HCT116 (cell line): ENCODE results near the gene PPP2R5B. TPM values are rescaled to one million over a fixed set of nuclear protein-coding genes. Genes with fewer than 3 reads are reported as not detected.

Source experiments
- ATAC-seq: fragments of 200-7000 bp; cut with Tn5 transposase; 2 replicates; pipeline ENCODE4 v1.9.1; 2020; ENCODE audit warnings: mild to moderate bottlenecking, moderate library complexity
- BruUV-seq: library from RNA; stranded (reverse); fragments of 400-500 nt; replicated peaks from 2 replicates; lab custom pipeline; 2021; lab: Mats Ljungman, UMichigan
- CTCF ChIA-PET: fragments of 300-600 bp; sonication (Branson Sonifier 250); formaldehyde crosslinking; loops from one replicate; lab custom pipeline; 2021; ENCODE audit warnings: antibody characterized with exemption; lab: Charles Lee
- POLR2A ChIA-PET: fragments of 300-600, 350-600 bp; sonication (Branson Sonifier 250); formaldehyde crosslinking; loops from one replicate; lab custom pipeline; 2021; ENCODE audit warnings: antibody characterized with exemption; lab: Charles Lee
- RAD21 ChIA-PET, 2 experiments: fragments of 300-600 bp; sonication (Branson Sonifier 250); formaldehyde crosslinking; loops; one replicate each; lab custom pipeline; 2023; ENCODE audit warnings: low total read pairs in 2 of 2; ENCODE audit not compliant: uncharacterized antibody in 2 of 2, unreplicated experiment in 2 of 2, low non-redundant PET in 1 of 2; lab: Charles Lee
- DNase-seq: peaks from one replicate; pipeline ENCODE4 v3.0.0-alpha.2; 2010; ENCODE audit warnings: low read depth, low spot score
- H2AFZ ChIP-seq: fragments of 200-600 bp; shearing (Covaris generic), sonication (generic); 2 replicates; pipeline ENCODE4 v1.6.1; 2017; ENCODE audit warnings: low read depth, mixed run types, mixed read lengths, antibody characterized with exemption, low read length; ENCODE audit not compliant: poor library complexity, severe bottlenecking
- H3K27ac ChIP-seq: 2 replicates; pipeline ENCODE4 v1.5.1; 2012; ENCODE audit warnings: low read depth, low read length
- H3K27me3 ChIP-seq: fragments of 200-600 bp; sonication (generic); 2 replicates; pipeline ENCODE4 v1.6.1; 2016; ENCODE audit warnings: mixed run types, low read length, mixed read lengths; ENCODE audit not compliant: insufficient read depth
- H3K36me3 ChIP-seq, 2 experiments: fragments of 200-500 bp in 1 of 2; fragments of 200-600 bp in 1 of 2; sonication (Bioruptor generic) in 1 of 2; sonication (generic) in 1 of 2; 2 replicates each; pipeline versions ENCODE4 v1.5.1 to v1.6.1; 2014 to 2016; ENCODE audit warnings: low read length in 2 of 2, inconsistent platforms in 1 of 2, mixed read lengths in 1 of 2, mixed run types in 1 of 2; ENCODE audit not compliant: insufficient read depth in 2 of 2, control insufficient read depth in 1 of 2
- H3K4me1 ChIP-seq, 2 experiments: fragments of 200-600 bp in 1 of 2; sonication (generic) in 1 of 2; 2 replicates each; pipeline versions ENCODE4 v1.5.1 to v1.6.1; 2012 to 2017; ENCODE audit warnings: low read length in 2 of 2, inconsistent platforms in 1 of 2, mild to moderate bottlenecking in 1 of 2, mixed read lengths in 1 of 2, mixed run types in 1 of 2, moderate library complexity in 1 of 2; ENCODE audit not compliant: insufficient read depth in 2 of 2, control insufficient read depth in 1 of 2
- H3K4me2 ChIP-seq: fragments of 200-600 bp; sonication (generic); 2 replicates; pipeline ENCODE4 v1.6.1; 2017; ENCODE audit warnings: mixed run types, low read length, mixed read lengths
- H3K4me3 ChIP-seq, 2 experiments: fragments of 200-600 bp in 1 of 2; sonication (generic) in 1 of 2; replicated peaks in 1 of 2; 2 replicates each; pipeline ENCODE4 v1.5.1; 2011 to 2016; ENCODE audit warnings: low read length in 2 of 2, control low read depth in 1 of 2, low read depth in 1 of 2, mild to moderate bottlenecking in 1 of 2, mixed read lengths in 1 of 2, mixed run types in 1 of 2
- H3K79me2 ChIP-seq: fragments of 200-600 bp; sonication (generic); 2 replicates; pipeline ENCODE4 v1.6.1; 2017; ENCODE audit warnings: mild to moderate bottlenecking, mixed run types, low read length, moderate library complexity, mixed read lengths; ENCODE audit not compliant: insufficient read depth
- H3K9ac ChIP-seq: fragments of 200-600 bp; sonication (generic); 2 replicates; pipeline ENCODE4 v1.6.1; 2016; ENCODE audit warnings: low read length, mixed read lengths
- H3K9me2 ChIP-seq: fragments of 200-600 bp; sonication (generic), shearing (Covaris generic); 2 replicates; pipeline ENCODE4 v1.6.1; 2017; ENCODE audit warnings: mixed run types, mild to moderate bottlenecking, moderate library complexity; ENCODE audit not compliant: insufficient read depth
- H3K9me3 ChIP-seq, 2 experiments: fragments of 200-500 bp in 1 of 2; fragments of 200-600 bp in 1 of 2; sonication (Bioruptor generic) in 1 of 2; sonication (generic) in 1 of 2; 2 replicates each; pipeline ENCODE4 v1.6.1; 2014 to 2017; ENCODE audit warnings: low read length in 2 of 2, mixed read lengths in 2 of 2, inconsistent platforms in 1 of 2, low read depth in 1 of 2, mild to moderate bottlenecking in 1 of 2, mixed run types in 1 of 2, moderate library complexity in 1 of 2; ENCODE audit not compliant: control insufficient read depth in 1 of 2, insufficient read depth in 1 of 2
- H4K20me1 ChIP-seq: fragments of 200-600 bp; sonication (generic), shearing (Covaris generic); 2 replicates; pipeline ENCODE4 v1.6.1; 2017; ENCODE audit warnings: mixed run types, mild to moderate bottlenecking, moderate library complexity; ENCODE audit not compliant: insufficient read depth
- ATF3 ChIP-seq: IDR thresholded peaks from 2 replicates; pipeline ENCODE4 v1.6.1; 2012
- CBX3 ChIP-seq: IDR thresholded peaks from 2 replicates; pipeline ENCODE4 v1.6.1; 2012; ENCODE audit warnings: low read depth
- CEBPB ChIP-seq: IDR thresholded peaks from 2 replicates; pipeline ENCODE4 v1.6.1; 2012; ENCODE audit warnings: low read depth
- CTCF ChIP-seq, 3 experiments: fragments of 200-600 bp in 1 of 3; sonication (generic) in 1 of 3; IDR thresholded peaks in 2 of 3; conservative IDR thresholded peaks in 1 of 3; 2 replicates each; pipeline ENCODE4 v1.5.1; 2012 to 2017; ENCODE audit warnings: low read depth in 2 of 3, low read length in 2 of 3, antibody characterized with exemption in 1 of 3, borderline replicate concordance in 1 of 3, control low read depth in 1 of 3, mild to moderate bottlenecking in 1 of 3, mixed read lengths in 1 of 3, mixed run types in 1 of 3, moderate library complexity in 1 of 3; ENCODE audit not compliant: insufficient read depth in 1 of 3
- EGR1 ChIP-seq: IDR thresholded peaks from 2 replicates; pipeline ENCODE4 v1.6.1; 2012; ENCODE audit warnings: low read depth
- ELF1 ChIP-seq: IDR thresholded peaks from 2 replicates; pipeline ENCODE4 v1.6.1; 2012; ENCODE audit warnings: low read depth, borderline replicate concordance
- EZH2phosphoT487 ChIP-seq: fragments of 200-600 bp; IDR thresholded peaks from 2 replicates; pipeline ENCODE4 v1.6.1; 2018; ENCODE audit warnings: antibody characterized with exemption, borderline replicate concordance
- JUND ChIP-seq: IDR thresholded peaks from 2 replicates; pipeline ENCODE4 v1.6.1; 2012
- MAX ChIP-seq: IDR thresholded peaks from 2 replicates; pipeline ENCODE4 v1.6.1; 2012
- POLR2A ChIP-seq: IDR thresholded peaks from 2 replicates; pipeline ENCODE4 v1.7.0; 2011; ENCODE audit warnings: borderline replicate concordance; ENCODE audit not compliant: insufficient read depth, insufficient read length; ENCODE audit errors: extremely low read depth
- POLR2AphosphoS5 ChIP-seq: IDR thresholded peaks from 2 replicates; pipeline ENCODE4 v1.6.1; 2011; ENCODE audit warnings: mild to moderate bottlenecking, low read depth, low read length, moderate library complexity
- RAD21 ChIP-seq: IDR thresholded peaks from 2 replicates; pipeline ENCODE4 v1.6.1; 2012; ENCODE audit warnings: low read depth, mild to moderate bottlenecking
- REST ChIP-seq: IDR thresholded peaks from 2 replicates; pipeline ENCODE4 v1.6.1; 2012; ENCODE audit warnings: low read depth
- SIN3A ChIP-seq: IDR thresholded peaks from 2 replicates; pipeline ENCODE4 v1.6.1; 2012; ENCODE audit warnings: low read depth
- SP1 ChIP-seq: IDR thresholded peaks from 2 replicates; pipeline ENCODE4 v1.6.1; 2012; ENCODE audit warnings: low read depth
- TCF7L2 ChIP-seq: IDR thresholded peaks from 2 replicates; pipeline ENCODE4 v1.7.0; 2011; ENCODE audit warnings: borderline replicate concordance, inconsistent platforms; ENCODE audit not compliant: insufficient read depth, insufficient read length; ENCODE audit errors: extremely low read depth
- YY1 ChIP-seq: IDR thresholded peaks from 2 replicates; pipeline ENCODE4 v1.6.1; 2011; ENCODE audit warnings: low read length, low read depth, moderate library complexity, mild to moderate bottlenecking; ENCODE audit not compliant: insufficient replicate concordance; ENCODE audit errors: extremely low read depth
- ZBTB33 ChIP-seq: IDR thresholded peaks from 2 replicates; pipeline ENCODE4 v1.6.1; 2011; ENCODE audit warnings: mild to moderate bottlenecking, low read length, moderate library complexity; ENCODE audit not compliant: insufficient replicate concordance; ENCODE audit errors: extremely low read depth
- ZFX ChIP-seq: fragments of 450-650 bp; IDR thresholded peaks from 2 replicates; pipeline ENCODE4 v1.6.1; 2017
- intact Hi-C: fragments of 100-400 bp; cut with micrococcal nuclease; formaldehyde crosslinking; loops from 2 replicates; pipeline ENCODE4 v1.10.0; 2022
- total RNA-seq: library from RNA; stranded (reverse); gene quantifications from one replicate; pipeline ENCODE4 v1.2.1, GENCODE V29; 2021; ENCODE audit not compliant: unreplicated experiment

Gene PPP2R5B
- total RNA-seq, 1 experiment from 2014 or later, result 10.9 TPM

- H3K27me3 ChIP-seq, result no peaks in the 10 kb centered on the region
- H3K9ac ChIP-seq, result no peak overlapping the region
- ATAC-seq, result no peak
- BruUV-seq, result no TSS peak
- TF ChIP-seq POLR2AphosphoS5 (no peak), ZBTB33 (no peak), CEBPB (no peak), POLR2A (no peak), JUND (no peak), ELF1 (no peak), EZH2phosphoT487 (no peak), ZFX (no peak), SIN3A (no peak), CTCF (IDR thresholded peaks at IDR 0.05 in 2 of 3, conservative IDR thresholded peaks at IDR 0.05 in 1 of 3; ENCODE audit: borderline replicate concordance in 1 of 3, insufficient read depth in 1 of 3, low read depth in 2 of 3, low read length in 2 of 3) (no peak), RAD21 (no peak), ATF3 (no peak), CBX3 (no peak), MAX (no peak), SP1 (no peak), TCF7L2 (no peak), REST (no peak), YY1 (no peak), EGR1 (no peak)
- TF ChIP-seq, all 23 proteins: peak for 0
- Histone ChIP-seq H3K4me1 (peaks cover 0 to 22% of the 10 kb centered on the region in 2 experiments; a peak in 2 of 4 replicates), H2AFZ (no peak overlapping the region), H3K9me3 (no peaks in the 10 kb centered on the region), H4K20me1 (no peaks in the 10 kb centered on the region), H3K9me2 (no peaks in the 10 kb centered on the region), H3K4me3 (no peak overlapping the region), H3K4me2 (no peak overlapping the region), H3K79me2 (no peaks in the 10 kb centered on the region), H3K36me3 (no peaks in the 10 kb centered on the region), H3K27ac (no peak overlapping the region)
- CTCF ChIA-PET, result interaction anchor here (1.3 to 10.8 kb wide), 2 partner anchors 48 to 118 kb away, joined by 4 to 112 read pairs; partner anchors contain the start of gene ARL2
- DNase-seq, result no peak
- intact Hi-C loops, result no loop called here
- POLR2A ChIA-PET, result no interaction called here
- RAD21 ChIA-PET, result interaction anchor here in 1 of 2 experiments (0.6 kb wide), 1 partner anchor 109 kb away, joined by 4 read pairs; no protein-coding TSS in a partner anchor
These were observed 28.0 kb upstream of the PPP2R5B start for GRCh38 chr11:64896448-64897022.
